Stimulated activated CD4-positive, alpha-beta T cell treated with anti-CD3 and anti-CD28 coated beads, Interleukin-4, amount 100 ng/mL, for 4 hours (primary cell): Measurements from ENCODE around the gene PCF11.
"Not testable (repeated sequence)": the region's sequence is repeated elsewhere in the genome, so short reads cannot be mapped to it uniquely, and the experiment has no call there.

Experiments
- DNase-seq, 2 experiments: peaks; one replicate each; pipeline ENCODE4 v3.0.0-alpha.2; 2020

Gene PCF11, protein sequence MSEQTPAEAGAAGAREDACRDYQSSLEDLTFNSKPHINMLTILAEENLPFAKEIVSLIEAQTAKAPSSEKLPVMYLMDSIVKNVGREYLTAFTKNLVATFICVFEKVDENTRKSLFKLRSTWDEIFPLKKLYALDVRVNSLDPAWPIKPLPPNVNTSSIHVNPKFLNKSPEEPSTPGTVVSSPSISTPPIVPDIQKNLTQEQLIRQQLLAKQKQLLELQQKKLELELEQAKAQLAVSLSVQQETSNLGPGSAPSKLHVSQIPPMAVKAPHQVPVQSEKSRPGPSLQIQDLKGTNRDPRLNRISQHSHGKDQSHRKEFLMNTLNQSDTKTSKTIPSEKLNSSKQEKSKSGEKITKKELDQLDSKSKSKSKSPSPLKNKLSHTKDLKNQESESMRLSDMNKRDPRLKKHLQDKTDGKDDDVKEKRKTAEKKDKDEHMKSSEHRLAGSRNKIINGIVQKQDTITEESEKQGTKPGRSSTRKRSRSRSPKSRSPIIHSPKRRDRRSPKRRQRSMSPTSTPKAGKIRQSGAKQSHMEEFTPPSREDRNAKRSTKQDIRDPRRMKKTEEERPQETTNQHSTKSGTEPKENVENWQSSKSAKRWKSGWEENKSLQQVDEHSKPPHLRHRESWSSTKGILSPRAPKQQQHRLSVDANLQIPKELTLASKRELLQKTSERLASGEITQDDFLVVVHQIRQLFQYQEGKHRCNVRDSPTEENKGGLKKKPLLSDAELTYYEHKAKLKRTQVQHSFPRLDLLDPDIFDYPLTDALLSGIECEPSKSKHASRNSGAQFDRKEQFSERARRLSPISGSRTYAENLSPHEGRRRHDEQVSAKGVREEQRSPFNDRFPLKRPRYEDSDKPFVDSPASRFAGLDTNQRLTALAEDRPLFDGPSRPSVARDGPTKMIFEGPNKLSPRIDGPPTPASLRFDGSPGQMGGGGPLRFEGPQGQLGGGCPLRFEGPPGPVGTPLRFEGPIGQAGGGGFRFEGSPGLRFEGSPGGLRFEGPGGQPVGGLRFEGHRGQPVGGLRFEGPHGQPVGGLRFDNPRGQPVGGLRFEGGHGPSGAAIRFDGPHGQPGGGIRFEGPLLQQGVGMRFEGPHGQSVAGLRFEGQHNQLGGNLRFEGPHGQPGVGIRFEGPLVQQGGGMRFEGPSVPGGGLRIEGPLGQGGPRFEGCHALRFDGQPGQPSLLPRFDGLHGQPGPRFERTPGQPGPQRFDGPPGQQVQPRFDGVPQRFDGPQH (N-terminal part only)

DNA sequence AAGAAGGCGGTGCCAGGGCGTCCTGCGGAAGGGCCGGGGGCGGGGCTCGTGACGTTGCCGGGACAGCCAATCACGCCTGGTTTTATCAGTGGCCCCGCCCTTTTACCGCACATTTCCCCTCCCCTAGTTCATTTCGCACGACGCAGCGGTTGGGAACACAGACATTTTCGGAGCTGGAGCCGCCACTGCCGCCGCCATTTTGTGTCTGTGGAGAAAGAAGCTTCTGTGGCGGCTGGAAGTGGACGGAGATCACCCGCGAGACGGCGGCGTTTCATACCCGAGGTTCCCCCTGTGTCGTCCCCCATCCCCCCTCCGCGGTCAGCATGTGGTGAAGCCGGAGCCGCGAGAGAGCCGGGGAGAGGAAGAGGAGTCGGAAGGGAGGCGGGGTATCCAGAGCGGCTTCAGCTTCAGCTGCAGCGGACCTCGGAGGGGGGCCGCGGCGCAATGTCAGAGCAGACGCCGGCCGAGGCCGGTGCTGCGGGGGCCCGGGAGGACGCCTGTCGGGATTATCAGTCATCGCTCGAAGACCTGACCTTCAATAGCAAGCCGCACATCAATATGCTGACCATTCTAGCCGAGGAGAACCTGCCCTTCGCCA lies at the start of gene PCF11:
Gene PCF11 (plus strand): TSS at position 136 of the 598 bp plus-strand sequence. CDS start 309 bp downstream, at position 445.
- peak in 1 of 2 experiments; percentile 96 for DNase-seq

DNA sequence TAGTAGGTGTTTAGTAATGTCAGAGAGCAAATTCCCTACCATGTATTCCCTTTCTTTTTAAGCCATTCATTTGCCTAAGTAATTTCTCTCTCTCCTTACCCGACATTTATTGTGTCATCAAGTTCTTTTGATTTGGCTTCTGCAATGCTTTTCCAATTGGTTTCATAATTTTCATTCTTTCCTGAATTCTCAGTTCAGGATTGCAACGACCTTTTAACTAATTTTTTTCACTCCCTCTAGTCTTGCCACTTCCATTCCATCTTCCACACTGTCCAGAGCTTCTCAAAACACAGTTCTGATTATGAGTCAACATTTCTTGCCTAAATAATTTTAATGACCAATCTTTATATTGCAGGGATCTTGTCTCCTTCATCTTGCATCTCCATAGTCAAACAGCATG lies 44.0 kb upstream of the PCF11 start:
- DNase-seq, result no peak

DNA sequence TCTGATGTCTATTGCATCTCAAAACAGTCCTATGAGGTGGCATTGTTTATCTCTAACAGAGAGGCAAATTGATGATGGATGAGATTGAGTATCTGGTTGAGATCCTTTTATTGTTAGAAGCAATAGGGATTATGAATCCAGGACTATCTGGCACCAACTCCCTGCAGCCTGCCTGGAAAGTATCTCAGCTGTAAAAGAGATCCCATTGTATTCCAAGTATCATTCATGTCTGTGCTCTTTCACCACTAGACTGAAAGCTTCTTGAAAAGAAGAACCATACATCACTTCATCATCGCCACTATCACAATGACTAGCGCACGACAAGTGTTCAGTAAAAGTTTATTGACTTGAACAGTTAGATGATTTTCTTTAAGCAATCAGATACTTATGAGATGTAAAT lies 41.9 kb upstream of the PCF11 start:
- no peak for DNase-seq

DNA sequence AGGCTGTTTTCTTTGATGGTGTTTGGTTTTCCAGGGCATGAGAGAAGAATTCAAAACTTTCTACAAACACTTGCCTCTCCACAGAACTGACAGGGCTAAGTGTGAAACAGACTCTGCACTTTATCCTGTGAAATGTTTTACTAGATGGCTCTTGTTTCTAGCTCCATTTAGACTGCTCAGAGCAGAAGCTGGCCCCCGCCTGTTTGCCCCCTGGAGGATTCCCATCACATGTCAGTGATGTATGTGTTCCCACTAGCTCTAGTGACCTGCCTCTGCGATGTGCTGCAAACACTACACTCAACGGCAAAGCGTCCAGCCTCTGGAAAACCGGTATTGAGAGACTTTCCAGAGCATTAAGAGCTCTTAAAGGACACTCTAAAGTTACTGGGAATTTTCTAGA lies 41.4 kb upstream of the PCF11 start:
- no peak for DNase-seq

DNA sequence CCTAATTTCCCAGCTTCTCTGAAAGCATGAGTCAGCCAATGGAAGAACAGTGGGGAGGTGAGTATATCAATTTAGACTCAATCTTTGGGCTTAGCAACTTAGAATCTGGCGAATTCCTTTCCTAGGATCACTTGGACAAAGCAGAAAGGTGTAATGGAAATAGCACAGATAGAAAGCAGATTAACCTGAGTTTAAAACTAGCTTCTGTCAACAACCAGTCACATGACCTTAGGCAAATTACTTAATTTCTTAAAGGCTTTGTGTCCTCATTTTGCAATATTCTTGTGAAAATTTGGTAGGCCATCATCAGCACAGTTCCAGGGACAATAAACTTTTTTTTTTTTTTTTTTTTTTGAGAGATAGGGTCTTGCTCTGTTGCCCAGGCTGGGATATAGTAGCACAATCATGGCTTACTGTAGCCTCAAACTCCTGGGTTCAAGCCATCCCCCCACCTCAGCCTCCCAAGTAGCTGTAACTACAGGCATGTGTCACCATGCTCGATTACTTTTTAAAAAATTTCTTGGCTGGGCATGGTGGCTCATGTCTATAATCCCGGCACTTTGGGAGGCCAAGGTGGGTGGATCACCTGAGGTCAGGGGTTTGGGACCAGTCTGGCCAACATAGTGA lies 40.8 kb upstream of the PCF11 start:
- no peak for DNase-seq

DNA sequence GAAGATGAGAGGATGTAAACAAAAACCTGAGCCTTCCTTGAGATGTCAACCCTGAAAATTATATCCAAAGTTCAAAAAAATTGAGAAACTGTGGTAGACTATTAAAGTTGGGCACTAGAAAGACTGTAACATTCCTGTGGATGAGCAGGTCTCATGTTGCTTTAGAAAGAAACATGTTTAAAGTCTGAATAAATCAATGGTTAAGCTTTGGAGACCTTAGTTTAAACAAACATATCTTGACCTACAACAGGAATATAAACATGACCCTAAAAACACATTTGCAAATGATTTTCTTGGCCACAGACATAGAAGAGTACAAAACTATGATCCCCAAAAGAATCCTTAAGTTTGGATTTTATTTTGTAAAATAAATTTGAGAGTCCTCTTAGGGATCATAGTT lies 38.1 kb upstream of the PCF11 start:
- no peak for DNase-seq

DNA sequence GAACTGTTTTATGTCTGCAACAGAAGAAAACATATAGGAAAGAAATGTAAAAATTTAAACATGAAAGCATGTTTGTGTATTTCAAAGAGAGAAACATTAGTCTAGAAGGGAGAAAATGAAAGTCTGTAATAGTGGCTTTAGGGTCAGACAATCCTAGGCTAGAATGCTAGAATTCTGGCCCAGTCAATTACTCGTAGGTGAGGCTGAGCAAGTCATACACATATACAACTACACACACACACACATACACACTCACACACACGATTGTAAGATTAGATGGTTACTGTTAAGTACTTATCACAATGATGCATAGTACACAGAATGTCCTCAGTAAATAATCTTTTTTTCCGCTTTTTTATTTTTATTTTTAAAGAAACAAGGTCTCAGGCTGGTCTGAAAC lies 37.7 kb upstream of the PCF11 start:
- DNase-seq, result no peak

DNA sequence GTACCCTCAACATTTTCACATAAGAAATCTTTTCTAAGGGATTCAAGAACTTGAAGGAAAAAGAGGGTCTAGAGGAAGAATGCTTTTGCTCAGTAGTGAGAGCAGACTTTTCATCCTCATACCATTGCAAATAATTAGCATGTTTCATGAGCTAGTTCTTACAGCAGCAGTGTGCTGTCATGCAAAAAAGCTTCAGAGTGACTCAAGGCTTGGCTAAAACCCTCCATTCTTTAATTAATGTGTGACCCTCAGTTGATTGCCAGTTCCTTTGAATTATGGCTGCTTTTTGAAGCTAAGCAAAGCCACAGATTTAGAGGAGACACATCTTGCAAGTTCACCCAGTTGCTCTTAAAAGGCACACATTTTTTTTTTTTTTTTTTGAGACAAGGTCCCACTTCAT lies 36.6 kb upstream of the PCF11 start:
- DNase-seq, result no peak

DNA sequence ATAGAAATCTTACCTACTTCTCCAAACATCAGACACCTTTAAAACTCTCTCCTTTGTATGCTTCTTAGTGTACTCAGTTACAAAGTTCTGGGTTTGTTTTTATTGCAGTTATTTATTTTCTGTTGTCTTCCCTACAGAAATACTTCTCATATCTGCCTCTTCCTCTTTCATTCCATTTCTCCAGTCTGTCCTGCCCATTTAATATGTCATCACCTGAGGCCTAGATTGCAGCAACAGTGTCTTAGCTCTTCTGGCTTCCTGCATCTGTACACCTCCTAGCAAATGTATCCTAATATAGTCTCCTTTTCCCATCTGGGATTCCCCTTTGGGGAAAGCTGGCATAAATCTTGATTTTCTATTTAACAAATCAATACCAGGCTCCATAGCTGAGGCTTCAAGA lies 34.9 kb upstream of the PCF11 start:
- DNase-seq, result no peak

DNA sequence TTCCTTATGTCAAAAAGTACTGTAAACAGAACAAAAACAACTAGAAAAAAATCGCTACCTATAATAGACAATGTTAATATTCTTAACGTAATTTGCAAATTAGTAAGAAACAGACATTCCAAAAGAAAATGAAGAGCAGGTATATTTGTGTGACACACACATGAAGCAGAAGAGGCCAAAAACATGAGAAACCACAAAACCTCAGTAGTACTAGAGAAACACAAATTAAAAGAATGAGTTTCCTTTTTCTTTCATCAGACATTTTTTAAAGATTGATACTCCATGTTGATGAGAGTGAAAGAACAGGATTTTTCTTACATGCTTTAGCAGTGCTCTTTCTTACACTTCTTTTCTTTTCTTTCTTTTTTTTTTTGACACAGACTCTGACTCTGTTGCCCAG lies 34.2 kb upstream of the PCF11 start:
- DNase-seq, result no peak

DNA sequence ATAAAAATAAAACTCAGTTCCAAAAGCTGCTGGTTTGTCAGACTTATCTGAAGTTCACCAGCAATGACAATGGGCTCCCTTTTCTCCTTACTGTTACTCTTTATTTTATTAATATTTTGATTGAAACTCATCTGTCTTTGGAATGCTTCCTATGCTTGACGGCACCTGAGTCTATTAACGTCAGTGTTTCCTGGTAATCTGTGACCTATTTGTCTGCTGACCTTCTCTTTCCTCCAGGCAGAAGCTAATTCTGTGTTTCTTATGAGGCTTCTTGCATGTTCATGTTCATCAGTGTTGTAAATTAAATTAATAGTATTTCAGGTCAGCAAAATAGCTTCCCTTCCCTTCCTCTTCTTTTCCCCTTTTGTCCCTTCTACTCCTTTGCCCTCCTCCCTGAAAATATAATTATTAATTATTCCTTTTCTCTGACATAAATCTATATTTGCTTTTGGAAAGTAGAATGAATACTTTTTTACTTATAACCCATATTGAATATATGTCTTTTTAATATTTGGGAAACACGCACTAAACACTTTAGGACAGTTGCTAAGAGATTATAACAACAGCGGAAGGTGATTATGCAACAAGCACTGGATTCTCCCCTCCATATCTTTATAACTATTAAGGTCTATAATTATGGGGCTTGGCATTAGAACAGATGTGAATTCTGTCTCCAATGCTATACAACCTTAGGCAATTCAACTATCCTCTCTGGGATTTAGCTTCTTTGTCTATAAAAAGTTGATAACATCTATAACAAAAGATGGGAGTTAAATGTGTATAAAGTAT lies 32.1 kb upstream of the PCF11 start:
- no peak for DNase-seq

DNA sequence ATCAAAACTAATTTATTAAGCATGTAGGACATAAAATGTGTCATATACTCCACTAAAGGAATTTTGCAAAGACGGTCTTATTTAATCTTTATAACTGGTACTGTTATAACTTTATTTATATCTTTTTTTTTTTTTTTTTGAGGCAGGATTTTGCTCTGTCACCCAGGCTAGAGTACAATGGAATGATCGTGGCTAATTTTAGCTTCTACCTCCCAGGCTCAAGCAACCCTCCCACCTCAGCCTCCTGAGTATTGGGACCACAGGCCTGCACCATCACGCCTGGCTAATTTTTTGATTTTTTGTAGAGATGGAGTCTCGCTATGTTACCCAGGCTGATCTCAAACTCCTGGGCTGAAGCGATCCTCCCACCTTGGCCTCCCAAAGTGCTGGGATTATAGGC lies 31.4 kb upstream of the PCF11 start:
- DNase-seq, result no peak

DNA sequence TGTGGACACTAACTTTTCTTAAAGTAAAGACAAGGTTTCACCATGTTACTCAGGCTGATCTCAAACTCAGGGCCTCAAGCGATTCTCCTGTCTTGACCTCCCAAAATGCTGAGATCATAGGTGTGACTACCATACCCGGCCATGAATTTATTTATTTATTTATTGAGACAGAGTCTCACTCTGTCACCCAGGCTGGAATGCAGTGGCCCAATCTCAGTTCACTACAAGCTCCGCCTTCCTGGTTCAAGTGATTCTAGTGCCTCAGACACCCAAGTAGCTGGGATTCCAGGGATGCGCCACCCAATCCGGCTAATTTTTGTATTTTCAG lies 29.7 kb upstream of the PCF11 start:
- DNase-seq, result no peak

DNA sequence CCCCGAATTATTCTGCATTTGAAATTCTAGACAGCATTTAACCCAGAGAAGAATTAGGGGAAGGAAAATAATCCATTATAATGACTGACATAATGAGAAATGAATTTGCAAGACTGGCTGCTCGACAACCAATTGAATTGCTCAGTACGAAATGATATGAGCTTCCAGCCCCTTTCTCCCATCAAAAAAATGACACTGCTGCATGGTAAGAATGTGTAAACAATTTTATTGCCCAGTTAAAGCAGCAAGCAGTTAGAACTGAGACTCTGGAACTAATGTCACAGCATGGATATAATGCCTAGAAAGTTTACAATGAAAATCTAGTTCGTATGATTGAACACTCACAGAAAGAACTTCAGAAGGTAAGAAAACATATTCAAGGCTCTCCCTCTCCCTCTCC lies 24.7 kb upstream of the PCF11 start:
- no peak for DNase-seq

DNA sequence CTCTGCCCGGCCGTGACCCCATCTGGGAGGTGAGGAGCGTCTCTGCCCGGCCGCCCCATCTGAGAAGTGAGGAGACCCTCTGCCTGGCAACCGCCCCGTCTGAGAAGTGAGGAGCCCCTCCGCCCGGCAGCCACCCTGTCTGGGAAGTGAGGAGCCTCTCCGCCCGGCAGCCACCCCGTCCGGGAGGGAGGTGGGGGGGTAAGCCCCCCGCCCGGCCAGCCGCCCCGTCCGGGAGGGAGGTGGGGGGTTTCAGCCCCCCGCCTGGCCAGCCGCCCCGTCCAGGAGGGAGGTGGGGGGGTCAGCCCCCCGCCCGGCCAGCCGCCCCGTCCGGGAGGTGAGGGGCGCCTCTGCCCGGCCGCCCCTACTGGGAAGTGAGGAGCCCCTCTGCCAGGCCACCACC lies 23.7 kb upstream of the PCF11 start:
- DNase-seq, result not testable (repeated sequence)

DNA sequence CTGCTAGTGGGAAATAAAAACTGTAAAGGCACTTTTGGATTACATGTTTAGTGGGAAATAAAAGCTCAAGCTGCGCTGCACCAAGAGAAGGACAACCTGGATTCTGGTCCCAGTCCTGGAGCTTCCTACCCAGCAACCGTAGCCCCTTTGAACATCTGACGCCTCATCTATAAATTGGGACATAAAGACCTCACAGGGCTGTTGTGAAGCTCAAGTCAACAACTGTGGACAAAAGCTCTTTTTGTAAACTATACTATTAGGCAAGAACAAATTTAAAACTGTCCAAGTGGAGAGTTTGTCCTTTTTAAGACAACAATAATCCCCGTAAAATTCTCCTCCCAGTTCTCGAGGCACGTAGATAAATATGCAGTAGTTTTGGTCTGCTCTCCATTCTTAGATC lies 17.6 kb upstream of the PCF11 start:
- DNase-seq, result no peak

DNA sequence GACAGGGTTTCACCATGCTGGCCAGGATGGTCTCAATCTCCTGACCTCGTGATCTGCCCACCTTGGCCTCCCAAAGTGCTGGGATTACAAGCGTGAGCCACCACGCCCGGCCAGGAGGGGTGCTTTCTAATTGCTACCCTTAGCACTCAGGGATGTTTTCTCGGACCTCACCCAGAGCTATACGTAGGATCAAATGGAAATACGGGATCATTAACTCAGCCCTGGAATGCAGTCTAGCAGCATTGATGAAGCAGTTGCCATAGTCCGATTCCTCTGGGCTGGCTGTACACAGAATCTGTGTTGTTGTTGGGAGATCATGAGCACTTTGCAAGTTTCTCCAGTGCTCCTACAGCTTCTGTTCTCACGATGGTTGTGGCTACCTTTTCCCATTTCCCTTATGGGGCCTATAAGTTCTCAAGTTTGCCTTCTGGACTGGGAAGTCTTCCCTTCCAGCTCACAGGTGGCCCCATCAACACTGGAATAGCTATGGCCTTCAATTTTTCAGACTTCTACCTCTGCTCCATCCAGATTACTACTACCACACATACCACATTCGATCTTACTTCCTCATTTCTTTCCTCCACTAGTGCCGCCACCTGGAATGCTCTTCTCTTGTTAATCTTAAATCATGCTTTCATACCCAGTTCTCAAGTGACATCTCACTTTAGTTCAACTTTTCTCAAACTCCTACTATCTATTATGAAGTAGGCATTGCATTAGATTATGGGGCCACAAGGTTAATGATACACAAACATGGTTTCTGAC lies 16.1 kb upstream of the PCF11 start:
- DNase-seq, result no peak

DNA sequence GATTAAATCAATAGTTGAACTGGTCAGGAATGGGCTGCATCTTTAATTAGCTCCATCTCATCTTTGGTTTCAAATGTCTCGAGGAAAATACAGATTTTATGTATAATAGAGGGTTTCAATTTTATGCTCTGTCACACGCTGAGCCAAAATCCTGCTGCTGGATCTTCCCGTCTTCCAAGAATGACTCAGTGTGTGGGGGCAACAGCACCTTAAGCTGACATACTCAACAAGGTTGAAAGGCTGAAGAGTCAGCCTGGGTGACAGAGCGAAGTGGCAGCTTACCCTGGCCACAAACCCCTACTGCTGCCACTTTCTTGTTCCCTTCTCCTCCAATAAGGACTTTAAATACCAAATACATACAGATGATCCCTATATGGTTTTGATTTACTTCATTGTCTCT lies 9.0 kb upstream of the PCF11 start:
- no peak for DNase-seq

DNA sequence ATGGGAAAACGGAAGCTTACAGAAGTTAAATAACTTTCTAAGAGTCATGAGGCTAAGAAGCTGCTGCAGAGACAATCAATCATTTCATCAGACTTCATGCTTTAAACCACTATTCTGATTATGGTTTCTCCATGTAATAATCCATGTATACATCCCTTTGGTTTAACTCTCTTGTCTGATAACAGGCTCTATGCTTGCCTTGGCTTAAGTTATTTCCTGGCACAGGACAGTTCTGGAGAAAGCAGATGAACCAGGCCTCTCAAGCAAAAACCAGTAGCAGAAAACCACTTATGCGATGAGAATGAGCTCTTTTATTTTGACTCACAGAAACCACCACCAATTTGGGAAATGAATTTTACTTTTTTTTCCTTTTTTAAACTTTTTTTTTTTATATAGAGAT lies 6.5 kb upstream of the PCF11 start:
- DNase-seq, result no peak

DNA sequence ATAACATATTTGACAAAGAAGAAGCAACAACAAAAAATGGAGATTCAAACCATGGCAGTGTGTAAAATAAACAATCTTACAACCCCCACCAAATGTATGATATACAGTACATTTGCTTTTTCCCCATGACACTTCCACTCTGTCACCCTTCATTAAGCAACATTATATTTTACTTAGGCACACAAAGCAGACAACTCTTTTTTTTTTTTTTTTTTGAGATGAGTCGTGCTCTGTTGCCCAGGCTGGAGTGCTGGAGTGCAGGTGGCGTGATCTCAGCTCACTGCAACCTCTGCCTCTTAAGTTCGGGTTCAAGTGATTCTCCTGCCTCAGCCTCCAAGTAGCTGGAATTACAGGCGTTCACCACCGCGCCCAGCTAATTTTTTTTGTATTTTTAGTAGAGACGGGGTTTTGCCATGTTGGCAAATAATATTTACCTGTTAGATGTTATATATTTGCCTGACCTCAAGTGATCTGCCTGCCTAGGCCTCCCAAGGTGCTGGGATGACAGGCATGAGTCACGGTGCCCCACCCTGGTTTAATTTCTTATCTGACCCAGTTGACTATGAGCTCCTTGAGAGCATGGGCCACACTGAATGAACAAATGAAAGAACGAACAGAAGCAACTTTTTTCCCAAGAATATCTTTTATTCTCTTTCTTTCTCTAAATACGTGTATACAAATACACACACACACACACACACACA lies 5.5 kb upstream of the PCF11 start:
- DNase-seq, result no peak
